Activated effector memory CD4-positive, alpha-beta T cell treated with anti-CD3 and anti-CD28 coated beads, Interleukin-2, amount 50 U/mL, for 16 hours (primary cell): Measurements from ENCODE around the gene P2RY12.

Experiments used
- DNase-seq: peaks from one replicate; pipeline ENCODE4 v3.0.0-alpha.2; 2020

P2RY12 gene

GRCh38 chr3:151305060-151305774 is 79.3 kb downstream of the P2RY12 start:
- no peak for DNase-seq

DNA sequence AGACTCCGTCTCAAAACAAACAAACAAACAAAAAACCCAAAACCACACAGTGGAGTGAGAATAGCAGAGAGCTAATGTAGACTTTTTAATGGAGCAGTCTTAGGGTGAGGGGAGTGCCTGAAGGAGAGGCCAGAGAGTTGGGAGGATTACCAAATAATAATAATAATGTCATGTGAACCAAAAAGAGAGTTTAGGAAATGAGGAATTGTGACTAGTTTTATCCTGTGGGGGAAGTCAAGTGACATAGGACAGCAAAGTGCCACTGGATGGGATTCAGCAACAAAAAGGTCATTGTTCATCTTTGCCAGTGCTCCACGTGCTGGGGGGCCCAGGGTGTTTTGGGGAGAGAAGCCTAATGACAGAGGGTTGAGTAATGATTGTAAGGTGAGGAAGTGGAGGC is 80.8 kb downstream of the P2RY12 start:
- no peak for DNase-seq

GRCh38 chr3:151301787-151302186 is 82.8 kb downstream of the P2RY12 start:
- DNase-seq, result no peak

- no peak for DNase-seq
These were observed 84.0 kb downstream of the P2RY12 start for GRCh38 chr3:151300539-151300938.

DNA sequence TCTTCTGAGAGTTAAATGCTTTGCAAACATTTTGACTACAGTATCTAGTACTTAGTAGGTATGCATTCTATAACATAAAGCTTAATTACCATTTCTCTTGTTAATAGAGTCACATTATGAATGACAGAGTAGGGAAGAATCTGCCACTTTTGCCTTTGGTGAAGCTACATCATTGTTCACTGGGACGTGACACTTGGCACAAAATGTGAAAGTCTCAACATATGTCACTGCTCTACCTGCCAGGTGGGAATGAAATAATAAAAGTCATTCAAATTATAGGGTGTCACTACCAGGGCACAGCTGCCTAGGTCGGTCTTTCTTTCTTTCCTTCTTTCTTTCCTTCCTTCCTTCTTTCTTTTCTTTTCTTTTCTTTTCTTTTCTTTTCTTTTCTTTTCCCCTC is 85.5 kb downstream of the P2RY12 start:
- DNase-seq, result no peak

DNA sequence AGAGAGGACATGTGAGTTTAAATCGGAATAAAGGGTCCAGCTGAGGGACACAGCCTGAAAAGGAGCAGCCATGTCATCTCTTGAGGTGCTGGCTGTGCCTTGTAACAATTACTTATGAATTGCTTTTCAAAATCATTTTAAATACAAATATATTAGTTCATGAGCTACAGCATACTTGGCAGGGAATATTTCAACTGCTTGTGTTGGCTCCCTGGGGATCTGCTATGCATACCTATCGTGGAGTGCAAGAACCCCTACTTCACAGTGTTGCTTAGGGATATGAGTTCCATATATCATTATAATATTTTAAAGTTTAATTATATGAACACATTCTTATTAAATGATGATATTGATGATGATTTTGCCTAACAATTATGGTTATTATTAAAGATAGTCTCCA is 87.1 kb downstream of the P2RY12 start:
- no peak for DNase-seq

DNA sequence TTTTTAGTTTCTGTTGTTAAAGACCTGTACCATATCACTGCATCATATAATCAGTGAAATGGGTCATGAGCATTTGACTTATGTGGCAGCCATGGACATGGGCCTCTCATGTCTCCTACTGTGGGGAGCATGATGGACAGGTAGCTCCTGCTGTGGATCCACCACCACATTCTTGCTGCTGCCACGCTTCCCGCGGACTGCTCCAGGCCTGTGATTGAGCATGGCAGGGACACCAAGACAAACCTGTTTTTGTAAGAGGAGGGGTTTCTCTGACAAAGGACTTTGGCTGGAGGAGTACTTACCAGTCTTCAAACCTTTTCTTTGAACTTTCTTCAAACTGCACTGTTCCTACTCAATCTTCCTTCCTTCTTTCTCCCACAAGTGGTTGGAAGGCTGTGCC is 88.3 kb downstream of the P2RY12 start:
- DNase-seq, result no peak

- DNase-seq, result no peak
These were observed 91.4 kb downstream of the P2RY12 start for GRCh38 chr3:151293127-151293526.

DNA sequence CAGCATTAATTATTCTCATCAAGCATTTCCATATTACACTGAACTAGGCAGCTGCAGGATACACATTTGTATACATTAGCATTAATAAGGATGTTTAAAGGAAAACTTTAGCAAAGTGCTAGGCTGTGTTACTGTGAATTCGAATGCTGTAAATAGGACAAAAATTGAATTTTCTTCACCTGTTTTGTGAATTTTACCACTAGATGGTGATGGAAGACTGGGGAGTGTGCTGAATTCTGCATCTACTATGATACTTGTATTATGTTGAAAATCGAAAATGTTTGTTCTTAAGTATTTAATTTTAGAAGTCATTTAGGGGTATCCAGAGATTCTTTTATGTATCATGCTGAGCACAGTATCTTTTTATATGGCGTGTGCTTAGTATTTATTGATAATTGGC is 93.9 kb downstream of the P2RY12 start:
- no peak for DNase-seq

GRCh38 chr3:151289445-151289844 is 95.1 kb downstream of the P2RY12 start:
- DNase-seq, result no peak
